Measurements from ENCODE around the gene LRP1.

The LRP1 gene

DNA sequence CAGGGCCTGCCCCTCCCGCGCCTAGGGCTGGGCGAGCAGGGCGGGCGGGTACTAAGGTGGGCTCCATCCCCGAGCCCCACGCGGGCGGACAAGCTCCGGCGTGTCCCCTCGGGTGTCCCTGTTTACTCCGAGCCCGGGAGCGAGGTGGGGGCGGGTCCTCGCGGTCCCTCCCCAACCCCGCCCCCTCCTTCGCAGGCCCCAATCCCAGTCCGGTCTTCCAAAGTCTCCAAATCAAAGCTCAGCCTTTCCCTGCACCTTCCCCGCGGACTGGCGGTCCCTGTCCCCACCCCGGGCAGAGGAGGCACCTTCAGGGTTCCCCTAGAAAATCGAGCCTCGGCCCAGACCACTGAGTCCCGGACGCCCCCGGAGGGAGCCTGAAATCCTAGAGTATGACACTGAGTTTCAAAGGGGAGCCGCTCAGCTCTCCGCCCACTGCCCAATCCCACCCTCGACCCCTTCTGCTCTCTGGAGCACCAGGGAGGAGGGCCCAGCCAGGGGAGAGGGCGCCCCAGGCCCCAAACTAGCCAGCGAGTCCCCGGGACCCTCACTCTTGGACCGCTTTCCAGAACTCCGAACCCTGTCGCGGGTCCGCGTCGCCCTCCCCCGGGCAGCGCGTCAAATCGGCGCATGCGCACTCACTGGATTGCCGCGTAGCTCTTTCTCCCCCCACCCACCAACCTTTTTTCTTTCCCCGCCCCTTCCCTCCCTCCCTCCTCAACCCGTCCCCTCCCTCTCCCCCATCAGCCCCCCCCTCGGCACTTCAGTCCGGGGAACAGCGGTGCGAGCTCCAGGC, at the start of gene LRP1:
TSS of gene LRP1 (plus strand) at position 758 of the 793 bp plus-strand sequence. CDS start 482 bp downstream, outside the sequence.
- DNase-seq (ENCODE audit: low read depth in 2 of 2) = peak; percentile 62 to 64

DNA sequence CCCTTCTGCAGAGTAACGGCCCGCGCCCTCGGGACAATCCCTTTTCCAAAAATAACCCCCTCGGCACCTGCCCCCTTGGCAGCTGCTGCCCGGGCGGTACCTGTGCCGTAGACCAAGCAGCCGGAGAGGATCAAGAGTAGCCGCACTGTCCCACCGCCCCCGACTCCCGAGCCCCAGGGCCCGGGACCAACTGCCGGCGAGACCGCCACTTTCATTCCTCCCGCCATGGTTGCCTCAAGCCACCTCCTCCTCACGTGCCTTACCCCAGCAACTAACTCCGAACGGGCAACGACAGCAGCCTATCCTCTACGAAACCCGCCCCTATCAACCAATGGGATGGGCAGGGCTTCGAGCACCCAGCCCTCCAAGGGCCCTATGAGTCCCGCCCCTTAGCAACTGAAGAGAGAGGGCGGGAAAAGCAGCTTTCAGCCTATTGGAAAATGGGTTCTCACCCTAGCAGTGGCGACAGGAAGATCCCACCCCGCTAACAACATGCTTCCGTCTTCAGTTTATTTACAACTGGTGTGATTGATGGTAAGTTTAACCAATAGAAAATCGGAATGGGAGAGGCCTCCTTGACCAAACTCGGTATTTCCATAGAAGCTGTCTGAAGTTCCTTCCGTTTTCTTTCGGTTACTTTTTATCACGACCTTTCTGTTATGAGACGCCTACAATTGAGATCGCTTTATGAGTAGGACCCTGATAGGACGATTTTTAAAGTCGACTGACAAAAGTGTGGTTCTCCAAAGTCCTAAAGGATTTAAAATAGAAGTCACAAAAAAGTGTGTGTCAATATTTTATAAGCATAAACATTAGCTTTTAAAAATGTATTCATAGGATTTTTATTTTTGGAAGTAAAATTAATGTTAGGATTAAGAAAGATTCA, 49.5 kb upstream of the LRP1 start, which contains the start of gene NEMP1:
TSS of gene NEMP1 (minus strand) at position 273 of the 886 bp plus-strand sequence. CDS start at position 227, 46 bp downstream.
- DNase-seq (ENCODE audit: low read depth in 2 of 2) = peak; percentile 83 to 96

DNA sequence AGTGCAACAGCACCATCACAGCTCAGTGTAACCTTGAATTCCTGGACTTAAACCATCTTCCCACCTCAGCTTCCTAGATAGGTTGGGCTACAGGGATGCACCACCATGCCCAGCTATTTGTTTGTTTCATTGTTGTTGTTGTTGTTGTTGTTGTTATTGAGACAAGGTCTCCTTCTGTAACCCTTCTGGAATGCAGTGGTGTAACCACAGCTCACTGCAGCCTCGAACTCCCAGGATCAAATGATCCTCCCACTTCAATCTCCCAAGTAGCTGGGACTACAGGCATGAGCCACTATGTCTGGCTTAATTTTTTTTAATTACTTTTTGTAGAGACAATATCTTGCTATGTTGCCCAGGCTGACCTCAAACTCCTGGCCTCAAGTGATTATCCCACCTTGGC, 48.5 kb upstream of the LRP1 start:
- DNase-seq (ENCODE audit: low read depth in 2 of 2) = no peak

DNA sequence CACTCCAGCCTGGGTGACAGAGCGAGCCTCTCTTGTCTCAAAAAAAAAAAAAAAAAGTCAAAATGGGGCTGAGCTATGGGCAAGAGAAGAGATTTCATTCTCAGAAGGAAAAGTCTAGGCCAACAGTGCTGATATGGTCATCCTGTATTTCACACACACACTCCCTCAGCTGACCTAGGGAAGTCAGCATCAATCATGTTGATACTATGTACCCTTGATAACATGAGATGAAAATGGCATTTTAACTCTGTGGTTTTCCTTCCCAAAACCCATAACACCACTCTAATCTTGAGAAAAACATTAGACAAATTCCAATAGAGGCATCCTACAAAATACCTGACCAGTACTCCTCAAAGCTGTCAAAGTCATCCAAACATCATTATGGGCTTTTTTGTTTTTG, 47.4 kb upstream of the LRP1 start:
- no peak for DNase-seq (ENCODE audit: low read depth in 2 of 2)

DNA sequence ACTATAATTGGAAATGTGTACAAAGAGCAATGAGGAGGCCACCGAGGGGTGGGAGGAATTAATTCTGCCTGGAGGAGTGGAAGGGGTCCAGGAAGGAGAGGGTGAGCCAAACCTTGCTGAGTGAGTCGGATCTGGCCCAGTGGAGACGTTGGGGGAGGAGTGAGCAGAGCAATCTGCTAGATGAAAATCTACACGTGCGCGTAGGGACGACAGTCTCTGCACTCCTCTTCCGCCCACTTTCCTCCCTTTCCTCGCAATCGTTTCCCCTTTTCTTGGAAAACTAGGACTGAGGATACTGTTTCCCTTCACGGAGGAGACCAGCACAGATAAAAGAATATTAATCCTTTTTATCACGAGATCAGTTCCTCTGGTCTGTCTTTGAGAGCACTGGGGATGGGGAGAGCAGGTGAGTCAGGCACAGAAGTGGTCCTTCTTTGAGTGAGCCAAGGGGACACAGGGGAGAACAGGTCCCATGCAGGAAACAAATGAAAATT, 42.2 kb upstream of the LRP1 start:
- DNase-seq (ENCODE audit: low read depth in 2 of 2) = no peak

DNA sequence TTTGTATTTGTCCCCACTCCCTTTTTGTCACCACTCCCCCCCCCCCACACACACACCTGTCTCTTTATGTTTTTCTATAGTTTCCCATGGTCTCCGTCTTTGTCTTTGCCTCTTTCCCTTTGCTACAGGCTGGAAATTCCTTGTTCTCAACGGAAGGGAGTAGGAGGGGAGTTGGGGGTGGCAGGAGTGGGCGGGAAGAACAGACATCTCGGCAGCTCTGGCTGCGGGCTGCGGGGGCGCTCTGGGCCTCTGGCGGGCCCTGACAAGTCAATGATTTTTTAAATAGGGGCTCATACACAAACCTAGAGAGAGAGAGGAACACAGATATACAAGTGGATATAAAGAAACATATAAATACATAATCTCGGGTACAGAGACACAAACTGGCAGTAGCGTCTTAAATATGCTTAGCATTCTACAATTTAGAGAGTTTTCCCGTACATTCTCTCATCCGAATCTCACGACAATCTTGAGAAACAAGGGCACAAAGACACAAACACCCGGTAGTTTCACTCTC, 41.7 kb upstream of the LRP1 start:
- DNase-seq (ENCODE audit: low read depth in 2 of 2) = peak; percentile 45 to 65

DNA sequence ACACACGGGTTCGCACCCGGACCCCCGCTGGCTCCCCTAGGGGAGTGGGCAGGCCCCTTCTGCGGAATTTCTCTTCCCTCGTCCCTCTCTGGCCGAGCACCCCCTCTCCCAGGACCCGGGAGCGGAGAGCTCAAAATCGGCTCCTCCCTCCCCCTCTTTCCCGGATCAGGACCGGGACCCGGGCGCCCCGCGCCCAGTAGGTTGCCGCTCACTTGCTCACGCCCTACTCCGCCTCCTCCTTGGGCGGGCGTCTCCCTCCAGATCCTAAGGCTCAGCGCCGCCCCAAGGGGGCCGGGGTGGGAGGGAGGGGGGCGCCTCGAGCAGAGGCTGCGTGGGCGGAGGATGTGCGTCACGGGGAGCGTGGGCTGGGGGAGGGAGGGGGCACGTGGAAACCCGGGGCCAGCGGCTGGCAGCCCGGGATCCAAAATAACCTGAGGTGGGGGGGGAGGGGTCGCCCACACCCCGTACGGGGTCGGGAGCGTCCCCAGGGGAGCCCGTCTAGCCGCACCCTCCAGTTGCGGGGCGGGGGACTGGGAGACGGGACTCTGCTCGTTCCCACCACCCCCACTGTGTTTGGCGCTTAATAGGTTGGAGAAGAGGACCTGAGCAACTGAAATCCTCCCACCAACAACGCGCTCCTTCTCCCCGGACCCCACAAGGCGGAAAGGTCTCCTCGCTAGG, 41.1 kb upstream of the LRP1 start:
- peak; percentile 92 to 97 for DNase-seq (ENCODE audit: low read depth in 2 of 2)

DNA sequence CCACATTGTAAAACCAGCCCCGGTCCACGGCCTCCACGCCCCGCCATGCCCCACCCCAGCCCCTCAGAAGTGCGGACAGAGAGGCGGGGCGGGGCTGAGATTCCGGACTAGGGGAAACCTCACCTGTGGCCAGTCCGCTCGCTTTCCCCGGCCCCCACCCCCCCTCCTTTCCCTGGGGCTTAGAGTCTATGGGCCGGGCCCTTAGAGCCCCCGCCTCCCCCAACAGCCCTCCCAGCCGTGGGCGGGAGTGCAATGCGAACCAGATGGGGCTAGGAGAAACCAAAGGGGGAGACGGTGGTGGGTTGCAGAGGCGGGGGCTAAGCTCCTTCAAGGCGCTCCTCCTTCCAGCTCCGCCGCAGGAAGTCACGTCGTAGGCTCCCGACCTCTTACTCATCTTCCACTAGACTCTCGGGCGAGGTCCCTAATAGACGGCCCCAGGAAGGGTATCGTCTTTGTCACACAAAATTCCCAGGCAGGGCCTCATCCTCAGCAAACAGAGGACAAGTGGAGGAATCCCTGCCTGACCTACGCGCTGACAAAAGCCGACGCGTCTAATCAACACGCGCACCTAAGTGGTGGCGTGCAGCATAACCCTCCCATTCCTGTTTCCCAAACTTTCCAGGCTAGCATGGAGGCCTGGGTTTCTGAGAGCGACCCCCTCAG, 40.5 kb upstream of the LRP1 start:
- peak; percentile 83 to 88 for DNase-seq (ENCODE audit: low read depth in 2 of 2)

DNA sequence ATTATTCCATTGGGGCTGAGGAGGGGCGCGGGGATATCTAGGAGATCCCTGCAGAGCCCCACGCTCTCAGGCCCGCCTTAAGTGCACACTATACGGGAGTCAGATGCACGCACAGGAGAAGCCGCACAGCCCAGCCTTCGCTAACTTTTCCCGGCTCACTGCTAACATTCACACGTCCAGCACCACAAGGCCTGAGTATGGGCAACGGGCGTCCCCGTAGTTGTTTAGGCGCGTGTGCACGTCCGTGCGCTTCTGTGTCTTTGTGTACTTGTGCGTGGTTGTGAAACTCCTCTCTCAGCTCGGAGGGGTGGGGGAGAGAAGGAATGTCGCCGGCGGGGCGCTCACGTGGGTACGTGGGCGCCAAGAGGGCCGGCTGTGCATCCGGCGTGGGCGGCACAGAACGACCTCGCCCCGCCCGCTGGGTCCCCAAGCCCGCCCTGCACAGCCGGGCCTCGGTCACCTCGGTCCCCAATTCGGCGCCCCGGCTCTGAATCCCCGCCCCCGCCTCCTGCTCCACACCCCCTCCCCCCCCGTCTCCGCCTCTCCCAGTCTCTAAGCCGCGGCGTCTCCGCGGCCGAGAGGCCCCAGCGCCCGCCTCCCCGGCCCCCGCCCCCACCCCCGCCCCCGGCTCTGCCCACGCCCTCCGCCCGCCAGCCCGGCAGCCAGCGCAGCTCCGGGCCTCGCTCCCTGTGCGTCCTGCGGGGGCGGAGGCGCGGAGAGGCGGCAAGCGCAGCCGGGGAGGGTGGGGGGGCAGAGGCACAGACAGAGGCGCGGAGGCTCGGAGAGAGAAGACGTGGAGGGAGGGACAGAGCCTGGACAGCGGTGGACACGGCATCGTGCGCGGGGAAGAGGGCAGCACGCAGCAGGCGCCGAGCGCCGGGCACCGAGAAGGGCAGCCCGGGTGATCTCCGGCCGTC, 39.7 kb upstream of the LRP1 start, which contains the start of gene NAB2:
TSS of gene NAB2 (plus strand) at position 761 of the 917 bp plus-strand sequence. CDS start 158 bp downstream, outside the sequence.
- DNase-seq (ENCODE audit: low read depth in 2 of 2) = peak; percentile 82 to 85

DNA sequence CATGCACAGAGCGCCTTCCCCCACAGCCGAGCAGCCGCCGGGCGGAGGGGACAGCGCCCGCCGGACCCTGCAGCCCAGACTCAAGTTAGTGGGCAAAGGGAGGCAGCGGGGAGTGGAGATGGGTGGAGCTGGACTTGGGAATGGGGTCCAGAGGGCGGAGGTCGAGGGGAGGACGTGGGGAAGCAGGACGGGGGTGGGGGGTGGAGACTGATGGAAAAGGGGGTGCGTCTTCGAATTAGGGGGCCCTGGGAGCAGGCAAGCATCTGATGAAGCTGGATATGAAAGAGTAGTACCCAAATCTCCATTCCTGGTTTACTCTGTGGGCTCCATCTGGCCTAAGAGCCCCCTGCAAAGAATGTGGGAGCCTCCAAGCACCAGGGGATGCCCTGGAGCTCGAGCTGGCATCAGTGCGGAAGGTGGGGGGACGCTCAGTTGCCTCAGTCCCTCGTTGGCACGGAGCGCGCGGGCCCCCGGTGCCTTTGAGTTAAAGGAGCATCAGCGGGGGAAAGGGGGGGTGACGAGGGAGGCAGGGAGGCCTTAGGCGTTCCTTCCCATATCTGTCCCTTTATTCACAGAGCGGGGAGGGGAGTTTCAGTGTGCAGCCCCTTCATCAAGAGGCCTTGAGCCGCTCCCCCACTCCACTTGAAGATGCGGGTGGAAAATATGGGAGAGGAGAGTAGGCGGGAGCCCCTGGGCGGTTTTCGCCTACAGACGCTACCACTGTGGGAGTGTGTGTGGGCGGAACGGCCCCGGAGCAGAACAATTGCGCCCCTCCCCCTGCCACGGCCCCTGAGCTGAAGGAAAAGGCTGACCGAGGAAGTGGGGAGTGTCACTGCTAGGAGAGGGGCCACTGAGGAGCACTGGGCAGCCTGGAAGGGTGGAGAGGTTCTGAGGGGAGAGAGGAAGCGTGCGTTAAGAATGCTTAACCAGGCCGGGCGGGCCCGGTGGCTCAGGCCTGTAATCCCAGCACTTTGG, 38.7 kb upstream of the LRP1 start:
- peak in 1 of 2 donors; percentile 47 for DNase-seq (ENCODE audit: low read depth in 2 of 2)

DNA sequence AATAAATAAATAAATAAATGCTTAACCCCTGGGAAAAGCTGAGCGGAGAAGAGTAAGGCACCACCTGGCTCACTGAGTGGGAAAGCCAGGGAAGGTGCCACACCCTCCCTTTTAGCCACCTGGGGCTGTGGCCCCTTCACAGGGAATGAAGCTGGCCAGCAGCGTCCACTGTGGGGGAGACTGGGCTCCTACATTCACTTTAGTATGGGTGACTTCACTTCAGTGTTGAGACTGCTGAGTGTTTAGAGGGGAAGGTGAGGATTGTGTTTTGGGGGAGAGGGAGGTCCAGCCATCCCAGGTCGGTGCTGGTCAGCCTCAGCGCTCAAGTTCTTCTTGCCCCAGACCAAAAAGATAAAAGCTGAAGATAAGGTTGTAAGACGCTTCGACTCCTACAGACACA, 37.8 kb upstream of the LRP1 start:
- DNase-seq (ENCODE audit: low read depth in 2 of 2) = no peak

DNA sequence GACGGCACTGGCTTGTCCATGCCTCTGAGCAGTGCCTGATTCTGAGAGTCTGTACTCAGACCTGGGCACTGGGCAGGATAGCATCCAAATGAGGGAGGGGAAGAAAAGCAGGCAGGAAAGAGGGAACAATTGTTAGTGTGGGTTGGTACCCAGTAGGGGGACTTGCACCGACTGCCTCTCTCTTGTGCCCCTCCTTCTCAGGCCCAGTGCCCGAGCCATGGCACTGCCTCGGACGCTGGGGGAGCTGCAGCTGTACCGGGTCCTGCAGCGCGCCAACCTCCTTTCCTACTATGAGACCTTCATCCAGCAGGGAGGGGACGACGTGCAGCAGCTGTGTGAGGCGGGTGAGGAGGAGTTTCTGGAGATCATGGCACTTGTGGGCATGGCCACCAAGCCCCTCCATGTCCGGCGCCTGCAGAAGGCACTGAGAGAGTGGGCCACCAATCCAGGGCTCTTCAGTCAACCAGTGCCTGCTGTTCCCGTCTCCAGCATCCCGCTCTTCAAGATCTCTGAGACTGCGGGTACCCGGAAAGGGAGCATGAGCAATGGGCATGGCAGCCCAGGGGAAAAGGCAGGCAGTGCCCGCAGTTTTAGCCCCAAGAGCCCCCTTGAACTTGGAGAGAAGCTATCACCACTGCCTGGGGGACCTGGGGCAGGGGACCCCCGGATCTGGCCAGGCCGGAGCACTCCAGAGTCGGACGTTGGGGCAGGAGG, 37.2 kb upstream of the LRP1 start:
- no peak for DNase-seq (ENCODE audit: low read depth in 2 of 2)

DNA sequence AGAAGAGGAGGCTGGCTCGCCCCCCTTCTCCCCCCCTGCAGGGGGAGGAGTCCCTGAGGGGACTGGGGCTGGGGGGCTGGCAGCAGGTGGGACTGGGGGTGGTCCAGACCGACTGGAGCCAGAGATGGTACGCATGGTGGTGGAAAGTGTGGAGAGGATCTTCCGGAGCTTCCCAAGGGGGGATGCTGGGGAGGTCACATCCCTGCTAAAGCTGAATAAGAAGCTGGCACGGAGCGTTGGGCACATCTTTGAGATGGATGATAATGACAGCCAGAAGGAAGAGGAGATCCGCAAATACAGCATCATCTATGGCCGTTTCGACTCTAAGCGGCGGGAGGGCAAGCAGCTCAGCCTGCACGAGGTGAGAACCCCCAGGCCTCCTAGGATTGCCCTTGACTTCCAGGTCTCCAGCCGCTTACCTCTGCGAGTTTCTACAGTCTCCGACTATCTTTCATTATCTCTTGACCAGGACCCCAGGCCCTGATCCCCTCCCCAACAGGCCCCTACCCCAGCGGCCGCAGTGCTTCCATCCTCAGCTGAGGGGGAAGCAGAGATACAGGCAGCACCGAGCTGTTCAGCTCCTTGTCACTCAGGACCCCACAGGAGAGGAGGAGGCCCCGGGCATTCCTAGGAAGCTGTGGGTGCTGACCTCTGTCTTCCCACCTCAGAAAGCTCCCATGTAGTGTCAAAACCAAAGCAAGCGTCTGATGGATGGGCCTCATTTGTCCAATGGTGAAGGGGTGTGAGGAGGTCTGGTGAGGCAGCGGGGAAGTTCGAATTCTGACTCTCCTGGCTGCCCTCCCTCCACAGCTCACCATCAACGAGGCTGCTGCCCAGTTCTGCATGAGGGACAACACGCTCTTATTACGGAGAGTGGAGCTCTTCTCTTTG, 36.4 kb upstream of the LRP1 start:
- DNase-seq (ENCODE audit: low read depth in 2 of 2) = no peak

DNA sequence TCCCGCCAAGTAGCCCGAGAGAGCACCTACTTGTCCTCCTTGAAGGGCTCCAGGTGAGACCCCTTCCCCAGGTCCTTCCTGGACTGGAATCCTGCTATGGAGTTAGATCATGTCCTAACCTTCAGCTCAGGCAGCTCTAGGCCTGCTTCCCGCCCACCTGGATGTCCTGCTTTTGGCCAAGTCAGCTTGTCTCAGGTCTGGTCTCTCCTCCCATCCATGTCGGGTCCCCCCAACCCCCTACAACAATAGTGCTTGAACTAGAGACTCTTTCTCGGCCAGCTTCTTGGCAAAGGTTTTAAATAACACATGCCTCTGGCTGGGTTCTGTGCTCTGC, 35.8 kb upstream of the LRP1 start:
- DNase-seq (ENCODE audit: low read depth in 2 of 2) = no peak

DNA sequence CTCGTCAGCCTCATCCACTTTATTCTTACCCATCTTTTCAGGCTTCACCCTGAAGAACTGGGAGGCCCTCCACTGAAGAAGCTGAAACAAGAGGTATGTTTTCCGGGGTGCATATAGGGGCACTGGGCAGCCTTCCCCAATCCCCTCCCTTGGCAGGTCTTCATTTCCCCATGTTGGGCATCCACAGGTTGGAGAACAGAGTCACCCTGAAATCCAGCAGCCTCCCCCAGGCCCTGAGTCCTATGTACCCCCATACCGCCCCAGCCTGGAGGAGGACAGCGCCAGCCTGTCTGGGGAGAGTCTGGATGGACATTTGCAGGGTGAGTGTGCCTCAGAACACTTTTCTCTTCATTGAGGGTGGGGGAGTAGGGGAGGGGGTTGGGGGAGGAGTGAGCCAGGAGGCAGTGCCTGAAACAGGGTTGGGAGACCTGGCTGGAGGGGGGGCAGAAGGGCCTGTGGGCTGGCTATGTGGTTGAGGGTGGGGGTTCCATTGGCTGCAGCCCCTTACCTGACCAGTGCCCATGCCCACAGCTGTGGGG, 35.3 kb upstream of the LRP1 start:
- DNase-seq (ENCODE audit: low read depth in 2 of 2) = no peak

DNA sequence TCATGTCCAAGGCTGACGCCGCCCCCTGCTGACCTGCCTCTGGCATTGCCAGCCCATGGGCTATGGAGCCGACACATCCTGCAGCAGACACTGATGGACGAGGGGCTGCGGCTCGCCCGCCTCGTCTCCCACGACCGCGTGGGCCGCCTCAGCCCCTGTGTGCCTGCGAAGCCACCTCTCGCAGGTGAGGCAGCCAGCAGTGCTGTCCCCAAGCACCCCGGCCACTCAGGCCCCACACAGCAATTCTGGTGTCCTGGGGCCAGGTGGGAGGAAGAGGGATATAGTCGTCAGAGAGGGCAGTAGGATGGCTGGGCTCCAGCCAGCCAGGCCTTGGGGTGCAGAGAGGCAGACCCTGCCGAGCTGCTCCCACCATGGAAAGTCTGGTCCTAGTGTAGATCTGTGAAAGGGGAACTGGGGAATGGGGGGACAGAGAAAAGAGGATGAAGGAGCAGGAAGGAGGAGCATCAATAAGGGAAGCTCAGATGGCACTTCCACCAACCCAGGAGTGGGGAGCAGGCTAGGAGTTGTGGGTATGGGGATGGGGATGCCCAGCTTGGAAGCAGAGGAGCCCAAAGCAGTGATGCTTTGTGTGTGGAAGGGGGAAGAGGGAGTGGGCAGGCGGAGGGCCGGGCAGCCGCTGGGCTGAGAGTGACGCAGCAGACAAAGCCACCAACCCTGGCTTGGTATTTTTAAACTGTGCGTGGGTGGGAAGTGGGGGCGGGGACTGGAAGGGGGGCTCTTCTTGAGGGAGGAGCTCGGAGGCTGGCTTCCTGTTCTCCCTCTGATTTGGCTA, 34.7 kb upstream of the LRP1 start:
- DNase-seq (ENCODE audit: low read depth in 2 of 2) = peak; percentile 71 to 76

All from activated CD8-positive, alpha-beta memory T cell treated with anti-CD3 and anti-CD28 coated beads for 4 hours (primary cell).